ENCODE data around the gene CALU. TPM values are rescaled to one million over a fixed set of nuclear protein-coding genes. Genes with fewer than 3 reads are reported as not detected.

The CALU gene
- total and polyA plus RNA-seq, 5 donors from 2014 or later: 19.1 to 30.2 (median 23.9) TPM

DNA sequence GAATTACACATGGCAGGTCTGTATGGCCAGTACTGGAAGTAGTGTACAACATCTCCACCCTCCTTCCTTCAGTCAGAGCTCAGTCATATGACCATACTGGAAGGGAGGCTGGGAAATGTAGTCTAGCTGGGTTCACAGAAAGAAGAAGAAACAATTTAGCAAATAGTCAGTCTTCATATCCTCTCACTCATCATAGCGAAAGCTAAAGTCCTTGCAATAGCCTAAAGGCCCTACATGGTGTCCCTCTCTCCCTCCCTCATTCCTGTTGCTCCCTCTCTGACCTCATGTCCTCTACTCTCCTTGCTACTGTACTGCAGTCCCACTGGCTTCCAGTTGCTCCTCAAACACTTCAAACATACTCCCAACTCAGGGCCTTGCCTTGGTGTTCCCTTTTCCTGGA is 4.3 kb upstream of the CALU start:
- Histone ChIP-seq H3K27ac (ENCODE audit: insufficient read depth, low read length, poor library complexity, severe bottlenecking) (no peak overlapping the region), H3K4me3 (ENCODE audit: low read depth, low read length) (no peak overlapping the region), H3K4me1 (ENCODE audit: control insufficient read depth, insufficient read depth, low read length, poor library complexity, severe bottlenecking) (peaks cover 12% of the 10 kb centered on the region), H3K9me3 (ENCODE audit: control insufficient read depth in 2 of 2, low read length in 2 of 2) (no peaks in the 10 kb centered on the region), H3K36me3 (ENCODE audit: control insufficient read depth, insufficient read depth, low read length) (no peaks in the 10 kb centered on the region), H3K27me3 (ENCODE audit: control insufficient read depth, insufficient read depth, low read length) (peaks cover 9% of the 10 kb centered on the region)
- Mint-ChIP-seq H3K36me3 (no peaks in the 10 kb centered on the region), H3K27ac (no peak overlapping the region), H3K27me3 (peaks cover 10% of the 10 kb centered on the region), H3K4me1 (peaks cover 8 to 15% (median 12%) of the 10 kb centered on the region in 4 donors), H3K4me3 (no peak overlapping the region), H3K9me3 (peaks cover 0 to 2% (median 0%) of the 10 kb centered on the region in 7 donors)
- no peak for ATAC-seq (ENCODE audit: low read depth in 2 of 2)
- peak in 1 of 3 donors; percentile 13 for DNase-seq

DNA sequence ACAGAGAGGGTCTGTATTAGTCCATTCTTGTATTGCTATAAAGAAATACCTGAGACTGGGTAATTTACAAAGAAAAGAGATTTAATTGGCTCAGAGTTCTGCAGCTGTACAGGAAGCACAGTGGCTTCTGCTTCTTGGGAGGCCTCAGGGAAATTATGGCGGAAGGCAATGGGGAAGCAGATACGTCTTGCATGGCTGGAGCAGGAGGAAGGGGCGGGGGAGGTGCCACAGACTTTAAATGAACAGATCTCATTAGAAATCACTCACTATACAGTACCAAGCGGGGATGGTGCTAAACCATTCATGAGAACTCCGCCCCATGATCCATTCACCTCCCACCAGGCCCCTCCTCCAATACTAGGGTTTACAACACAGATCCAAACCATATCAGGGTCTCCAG is 3.7 kb upstream of the CALU start:
- no peak overlapping the region for H3K27ac ChIP-seq (ENCODE audit: insufficient read depth, low read length, poor library complexity, severe bottlenecking)
- DNase-seq: no peak
- Mint-ChIP-seq H3K27me3 (peaks cover 10% of the 10 kb centered on the region), H3K9me3 (peaks cover 0 to 2% (median 0%) of the 10 kb centered on the region in 7 donors), H3K4me1 (peaks cover 14 to 20% (median 16%) of the 10 kb centered on the region in 4 donors), H3K36me3 (no peaks in the 10 kb centered on the region), H3K27ac (peak overlapping the region in 1 of 3 donors; percentile 6), H3K4me3 (peak overlapping the region in 1 of 4 donors; percentile 39)
- H3K36me3 ChIP-seq (ENCODE audit: control insufficient read depth, insufficient read depth, low read length): no peaks in the 10 kb centered on the region
- no peaks in the 10 kb centered on the region for H3K9me3 ChIP-seq (ENCODE audit: control insufficient read depth in 2 of 2, low read length in 2 of 2)
- peaks cover 9% of the 10 kb centered on the region for H3K27me3 ChIP-seq (ENCODE audit: control insufficient read depth, insufficient read depth, low read length)
- peaks cover 17% of the 10 kb centered on the region for H3K4me1 ChIP-seq (ENCODE audit: control insufficient read depth, insufficient read depth, low read length, poor library complexity, severe bottlenecking)
- H3K4me3 ChIP-seq (ENCODE audit: low read depth, low read length): no peak overlapping the region
- ATAC-seq (ENCODE audit: low read depth in 2 of 2): no peak

DNA sequence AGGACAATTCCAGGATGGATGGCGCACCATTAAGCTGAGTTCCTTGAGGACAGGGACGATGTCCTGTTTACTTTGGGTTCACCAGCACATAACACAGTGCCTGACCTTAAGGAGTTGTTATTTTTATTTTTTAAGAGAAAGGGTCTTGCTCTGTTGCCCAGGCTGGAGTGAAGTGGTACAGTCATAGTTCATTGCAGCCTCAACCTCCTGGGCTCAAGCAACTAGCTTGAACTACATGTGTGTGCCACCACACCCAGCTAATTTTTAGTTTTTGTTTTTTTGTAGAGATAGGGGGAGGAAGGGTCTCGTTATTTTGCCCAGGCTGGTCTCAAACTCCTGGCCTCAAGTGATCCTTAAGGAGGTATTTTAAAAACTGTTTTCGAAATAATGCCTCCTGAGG is 1.7 kb upstream of the CALU start:
- no peak overlapping the region for H3K27ac ChIP-seq (ENCODE audit: insufficient read depth, low read length, poor library complexity, severe bottlenecking)
- no peak for DNase-seq
- Mint-ChIP-seq H3K36me3 (no peaks in the 10 kb centered on the region), H3K9me3 (peaks cover 0 to 2% (median 0%) of the 10 kb centered on the region in 7 donors), H3K4me3 (peak overlapping the region in 2 of 4 donors; percentile 100), H3K4me1 (peaks cover 15 to 39% (median 28%) of the 10 kb centered on the region in 4 donors), H3K27ac (peak overlapping the region in 2 of 3 donors; percentile 98 to 99), H3K27me3 (no peaks in the 10 kb centered on the region)
- peaks cover 8% of the 10 kb centered on the region for H3K27me3 ChIP-seq (ENCODE audit: control insufficient read depth, insufficient read depth, low read length)
- peaks cover 24% of the 10 kb centered on the region for H3K4me1 ChIP-seq (ENCODE audit: control insufficient read depth, insufficient read depth, low read length, poor library complexity, severe bottlenecking)
- ATAC-seq (ENCODE audit: low read depth in 2 of 2): no peak
- no peaks in the 10 kb centered on the region for H3K36me3 ChIP-seq (ENCODE audit: control insufficient read depth, insufficient read depth, low read length)
- no peaks in the 10 kb centered on the region for H3K9me3 ChIP-seq (ENCODE audit: control insufficient read depth in 2 of 2, low read length in 2 of 2)
- no peak overlapping the region for H3K4me3 ChIP-seq (ENCODE audit: low read depth, low read length)

DNA sequence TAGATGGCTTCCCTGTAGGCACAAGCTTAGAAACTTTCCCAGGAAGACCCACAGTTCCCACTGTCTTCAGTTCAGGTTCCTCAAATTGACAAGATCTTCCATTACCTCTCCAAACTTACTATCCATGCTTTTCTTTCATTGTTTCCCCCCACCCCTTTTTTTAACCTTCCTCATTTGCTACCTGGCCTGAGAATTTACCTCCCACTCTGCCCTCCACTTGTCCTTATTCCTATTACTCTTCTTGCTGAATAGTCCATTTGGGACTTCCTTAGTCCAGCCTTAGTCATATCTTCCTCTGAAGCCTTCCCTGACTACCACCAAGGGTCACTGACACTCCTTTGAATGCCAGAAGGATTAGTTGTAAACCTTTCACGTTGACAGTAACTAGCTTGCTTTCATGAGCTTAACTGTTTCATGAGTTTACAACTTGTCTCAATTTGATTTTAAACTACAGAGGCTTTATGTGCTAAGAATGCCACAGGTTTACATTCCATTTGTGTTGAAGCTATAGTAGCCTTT is 1.2 kb upstream of the CALU start:
- no peaks in the 10 kb centered on the region for H3K9me3 ChIP-seq (ENCODE audit: control insufficient read depth in 2 of 2, low read length in 2 of 2)
- H3K27ac Mint-ChIP-seq: peak overlapping the region; percentile 27 to 99 (median 98)
- no peaks in the 10 kb centered on the region for H3K36me3 Mint-ChIP-seq
- H3K4me3 ChIP-seq (ENCODE audit: low read depth, low read length): peak overlapping the region; percentile 97
- no peak for ATAC-seq (ENCODE audit: low read depth in 2 of 2)
- H3K9me3 Mint-ChIP-seq: peaks cover 0 to 2% (median 0%) of the 10 kb centered on the region in 7 donors
- peaks cover 15 to 42% (median 29%) of the 10 kb centered on the region in 4 donors for H3K4me1 Mint-ChIP-seq
- H3K36me3 ChIP-seq (ENCODE audit: control insufficient read depth, insufficient read depth, low read length): no peaks in the 10 kb centered on the region
- peak overlapping the region; percentile 99 to 100 (median 100) for H3K4me3 Mint-ChIP-seq
- DNase-seq: no peak
- H3K27me3 Mint-ChIP-seq: no peaks in the 10 kb centered on the region
- peaks cover 4% of the 10 kb centered on the region for H3K27me3 ChIP-seq (ENCODE audit: control insufficient read depth, insufficient read depth, low read length)
- H3K27ac ChIP-seq (ENCODE audit: insufficient read depth, low read length, poor library complexity, severe bottlenecking): no peak overlapping the region
- peaks cover 24% of the 10 kb centered on the region for H3K4me1 ChIP-seq (ENCODE audit: control insufficient read depth, insufficient read depth, low read length, poor library complexity, severe bottlenecking)

DNA sequence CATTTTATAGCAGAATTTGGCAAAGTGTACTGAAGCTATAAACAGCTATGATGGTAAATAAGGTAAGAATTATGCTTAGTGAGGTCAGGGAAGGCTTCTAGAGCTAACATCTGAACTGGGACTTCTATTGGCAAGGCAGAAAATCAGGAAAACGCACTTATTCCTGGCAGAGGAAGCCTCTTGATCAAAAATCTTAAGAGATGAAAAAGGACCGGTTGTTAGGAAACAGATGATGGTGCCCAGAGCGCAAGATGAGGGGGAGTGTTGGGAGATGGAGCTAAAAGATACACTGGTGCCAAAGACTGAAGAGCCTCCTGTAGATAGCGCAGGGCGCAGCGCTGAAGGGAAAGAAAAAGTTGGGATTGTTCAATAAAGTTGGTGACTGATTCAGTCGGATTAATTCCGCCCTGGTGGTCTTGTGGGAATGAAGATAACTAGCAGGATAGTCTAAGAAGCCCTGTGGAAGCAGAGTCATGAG is 550 bp upstream of the CALU start:
- H3K36me3 ChIP-seq (ENCODE audit: control insufficient read depth, insufficient read depth, low read length): no peaks in the 10 kb centered on the region
- no peaks in the 10 kb centered on the region for H3K36me3 Mint-ChIP-seq

DNA sequence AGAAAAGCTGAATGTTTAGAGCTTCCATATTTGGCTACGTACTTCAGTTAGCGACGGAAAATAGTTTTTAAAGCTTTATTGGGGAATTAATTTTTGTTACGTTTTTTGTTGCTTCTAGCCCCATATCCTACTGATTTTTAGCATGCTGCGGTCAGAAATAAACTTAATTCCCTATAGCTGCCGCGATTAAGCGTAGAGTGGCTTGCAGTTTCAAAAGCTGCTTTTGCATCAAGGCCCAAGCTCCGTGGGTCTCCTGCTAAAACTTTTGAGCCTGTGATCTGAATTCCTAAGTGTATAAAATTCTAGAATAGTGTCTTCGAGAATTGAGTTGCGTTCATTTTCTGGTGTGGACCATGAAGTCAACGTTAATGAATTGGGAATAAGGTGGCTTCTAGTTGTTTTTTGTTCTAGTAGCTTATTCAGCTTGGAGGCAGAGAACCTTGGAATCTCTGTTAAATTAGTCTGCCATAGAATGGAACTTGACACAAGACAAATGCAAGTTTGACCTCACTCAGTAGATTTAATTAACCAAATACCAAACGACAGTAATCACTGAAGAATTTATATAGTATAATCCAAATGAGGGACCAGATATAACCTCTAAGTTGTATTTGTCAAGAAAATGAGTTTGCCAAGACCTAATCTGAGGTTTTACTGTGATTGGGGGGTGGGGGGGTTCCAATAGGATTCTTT is 977 bp downstream of the CALU start:
- Mint-ChIP-seq H3K9me3 (peaks cover 0 to 2% (median 0%) of the 10 kb centered on the region in 7 donors), H3K27ac (peak overlapping the region; percentile 96 to 99 (median 98)), H3K4me3 (peak overlapping the region; percentile 99 to 100 (median 100)), H3K36me3 (peaks cover 3% of the 10 kb centered on the region), H3K27me3 (no peaks in the 10 kb centered on the region), H3K4me1 (peaks cover 22 to 59% (median 40%) of the 10 kb centered on the region in 4 donors)
- Histone ChIP-seq H3K4me1 (ENCODE audit: control insufficient read depth, insufficient read depth, low read length, poor library complexity, severe bottlenecking) (peaks cover 24% of the 10 kb centered on the region), H3K9me3 (ENCODE audit: control insufficient read depth in 2 of 2, low read length in 2 of 2) (no peaks in the 10 kb centered on the region), H3K27me3 (ENCODE audit: control insufficient read depth, insufficient read depth, low read length) (no peaks in the 10 kb centered on the region), H3K27ac (ENCODE audit: insufficient read depth, low read length, poor library complexity, severe bottlenecking) (peak overlapping the region; percentile 88), H3K4me3 (ENCODE audit: low read depth, low read length) (peak overlapping the region; percentile 97), H3K36me3 (ENCODE audit: control insufficient read depth, insufficient read depth, low read length) (no peaks in the 10 kb centered on the region)
- ATAC-seq (ENCODE audit: low read depth in 2 of 2) (no peak), DNase-seq (no peak)

More for the DNA sequence above, 550 bp upstream of the CALU start:
- H3K4me3 Mint-ChIP-seq: peak overlapping the region; percentile 99 to 100 (median 100)
- peak overlapping the region; percentile 85 to 99 (median 98) for H3K27ac Mint-ChIP-seq
- Histone ChIP-seq H3K4me1 (ENCODE audit: control insufficient read depth, insufficient read depth, low read length, poor library complexity, severe bottlenecking) (peaks cover 24% of the 10 kb centered on the region), H3K27ac (ENCODE audit: insufficient read depth, low read length, poor library complexity, severe bottlenecking) (peak overlapping the region; percentile 88), H3K4me3 (ENCODE audit: low read depth, low read length) (peak overlapping the region; percentile 97), H3K9me3 (ENCODE audit: control insufficient read depth in 2 of 2, low read length in 2 of 2) (no peaks in the 10 kb centered on the region), H3K27me3 (ENCODE audit: control insufficient read depth, insufficient read depth, low read length) (no peaks in the 10 kb centered on the region)
- peaks cover 0 to 2% (median 0%) of the 10 kb centered on the region in 7 donors for H3K9me3 Mint-ChIP-seq
- peaks cover 15 to 46% (median 30%) of the 10 kb centered on the region in 4 donors for H3K4me1 Mint-ChIP-seq
- ATAC-seq (ENCODE audit: low read depth in 2 of 2): peak in 1 of 2 donors; percentile 6
- no peaks in the 10 kb centered on the region for H3K27me3 Mint-ChIP-seq
- DNase-seq: no peak

DNA sequence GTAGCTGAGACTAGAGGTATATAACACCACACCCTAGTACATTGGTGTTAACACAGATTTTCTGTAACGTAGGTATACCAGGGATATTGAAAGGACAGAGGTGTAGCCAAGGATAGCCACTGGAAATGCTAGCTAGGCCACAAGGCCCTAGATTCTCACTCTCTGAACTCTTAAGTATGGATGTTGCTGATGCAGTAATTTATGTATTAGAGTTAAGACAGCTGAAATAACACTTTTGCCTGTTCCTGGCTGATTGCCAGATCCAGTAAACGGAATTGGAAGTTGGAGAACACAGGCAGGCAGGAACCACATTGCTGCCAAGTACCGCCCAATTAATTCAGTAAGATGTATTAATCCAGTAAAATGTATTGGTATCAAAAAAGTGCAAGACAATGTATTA is 1.8 kb downstream of the CALU start:
- H3K27ac Mint-ChIP-seq: peak overlapping the region in 1 of 3 donors; percentile 59
- peak overlapping the region; percentile 97 for H3K4me3 ChIP-seq (ENCODE audit: low read depth, low read length)

More for the DNA sequence above, 1.8 kb downstream of the CALU start:
- Histone ChIP-seq H3K27ac (ENCODE audit: insufficient read depth, low read length, poor library complexity, severe bottlenecking) (no peak overlapping the region), H3K27me3 (ENCODE audit: control insufficient read depth, insufficient read depth, low read length) (no peaks in the 10 kb centered on the region), H3K4me1 (ENCODE audit: control insufficient read depth, insufficient read depth, low read length, poor library complexity, severe bottlenecking) (peaks cover 24% of the 10 kb centered on the region), H3K36me3 (ENCODE audit: control insufficient read depth, insufficient read depth, low read length) (no peaks in the 10 kb centered on the region), H3K9me3 (ENCODE audit: control insufficient read depth in 2 of 2, low read length in 2 of 2) (no peaks in the 10 kb centered on the region)
- Mint-ChIP-seq H3K36me3 (peaks cover 7% of the 10 kb centered on the region), H3K4me1 (peaks cover 27 to 66% (median 45%) of the 10 kb centered on the region in 4 donors), H3K4me3 (peak overlapping the region in 1 of 4 donors; percentile 18), H3K27me3 (no peaks in the 10 kb centered on the region), H3K9me3 (peaks cover 0 to 1% (median 0%) of the 10 kb centered on the region in 7 donors)
- no peak for ATAC-seq (ENCODE audit: low read depth in 2 of 2)
- no peak for DNase-seq

Measured in CD4-positive, CD25-positive, alpha-beta regulatory T cell (primary cell).